Suppressor macrophage (primary cell): ENCODE data around the gene TEX35.
"Not testable (repeated sequence)": the region's sequence is repeated elsewhere in the genome, so short reads cannot be mapped to it uniquely, and the experiment has no call there.

Experiments
- DNase-seq, 4 experiments: peaks; one replicate each; pipeline ENCODE4 v3.0.0-alpha.2; 2020 to 2022

Gene TEX35

GRCh38 chr1:178542554-178543289 lies 29.8 kb downstream of the TEX35 start:
- peak; percentile 89 to 98 (median 92) for DNase-seq

GRCh38 chr1:178543290-178543607 lies 30.3 kb downstream of the TEX35 start:
- DNase-seq = no peak

GRCh38 chr1:178544531-178544930 lies 31.6 kb downstream of the TEX35 start:
- DNase-seq = no peak

- no peak for DNase-seq
Observed at GRCh38 chr1:178548108-178548507, 35.2 kb downstream of the TEX35 start.

GRCh38 chr1:178551307-178551706 lies 38.4 kb downstream of the TEX35 start:
- no peak for DNase-seq

- no peak for DNase-seq
Observed at GRCh38 chr1:178551940-178552339, 39.0 kb downstream of the TEX35 start.

GRCh38 chr1:178552856-178553255 lies 39.9 kb downstream of the TEX35 start:
- no peak for DNase-seq

GRCh38 chr1:178554351-178554750 lies 41.4 kb downstream of the TEX35 start:
- not testable (repeated sequence) for DNase-seq

GRCh38 chr1:178555613-178556012 lies 42.7 kb downstream of the TEX35 start:
- not testable (repeated sequence) for DNase-seq

GRCh38 chr1:178558816-178559215 lies 45.9 kb downstream of the TEX35 start:
- not testable (repeated sequence) for DNase-seq

GRCh38 chr1:178560871-178561376 lies 48.0 kb downstream of the TEX35 start:
- DNase-seq = no peak

- DNase-seq = no peak
Observed at GRCh38 chr1:178563099-178563820, 50.4 kb downstream of the TEX35 start.

GRCh38 chr1:178564086-178564782 lies 51.3 kb downstream of the TEX35 start:
- DNase-seq = no peak

GRCh38 chr1:178564783-178565180 lies 51.9 kb downstream of the TEX35 start:
- no peak for DNase-seq

GRCh38 chr1:178565586-178565985 lies 52.7 kb downstream of the TEX35 start:
- DNase-seq = no peak

GRCh38 chr1:178566187-178566586 lies 53.3 kb downstream of the TEX35 start:
- DNase-seq = peak; percentile 36 to 70 (median 56)

- DNase-seq = no peak
Observed at GRCh38 chr1:178571807-178572206, 58.9 kb downstream of the TEX35 start.
